Fibroblast of peridontal ligament (primary cell): ENCODE data around the gene DDAH1.
A peak's percentile ranks its signal among the peaks of the same experiment; 100 is the strongest.
"Not testable (repeated sequence)": the region's sequence is repeated elsewhere in the genome, so short reads cannot be mapped to it uniquely, and the experiment has no call there.

Source experiments
- DNase-seq: peaks from one replicate; pipeline ENCODE4 v3.0.0-alpha.2; 2010; ENCODE audit errors: extremely low read depth

Gene DDAH1

GRCh38 chr1:85470130-85470529 is 5.2 kb upstream of the DDAH1 start:
- DNase-seq: not testable (repeated sequence)

DNA sequence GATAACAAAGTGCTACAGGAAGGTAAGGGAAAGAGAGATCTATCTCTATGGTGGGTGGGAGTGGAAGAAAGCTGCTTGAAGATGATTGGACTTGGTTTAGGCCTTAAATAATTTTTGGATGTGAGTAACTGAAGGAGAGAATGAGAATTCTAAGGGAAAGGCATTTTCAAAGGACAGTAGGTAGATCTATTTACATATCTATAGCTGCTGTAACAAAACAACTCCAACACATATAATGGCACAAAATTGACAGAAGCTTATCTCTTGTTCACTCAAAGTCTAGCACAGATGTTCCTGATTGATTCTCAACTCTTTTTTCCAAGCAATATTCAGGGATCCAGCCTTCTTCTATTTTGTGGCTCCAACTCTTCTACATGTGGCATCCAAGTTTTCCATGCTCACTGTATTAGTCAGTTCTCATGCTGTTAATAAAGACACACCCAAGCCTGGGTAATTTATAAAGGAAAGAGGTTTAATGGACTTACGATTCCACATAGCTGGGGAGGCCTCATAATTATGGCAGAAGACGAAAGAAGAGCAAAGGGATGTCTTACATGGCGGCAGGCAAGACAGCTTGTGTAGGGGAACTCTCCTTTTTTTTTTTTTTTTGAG is 3.1 kb upstream of the DDAH1 start:
- no peak for DNase-seq

- no peak for DNase-seq
Measured at GRCh38 chr1:85467036-85467435, 2.1 kb upstream of the DDAH1 start.

- peak; percentile 55 for DNase-seq
Measured at GRCh38 chr1:85465786-85466134, 801 bp upstream of the DDAH1 start.

GRCh38 chr1:85464497-85465098 is 361 bp downstream of the DDAH1 start:
- peak; percentile 60 for DNase-seq

GRCh38 chr1:85463731-85464496 is 1.0 kb downstream of the DDAH1 start:
- peak; percentile 65 for DNase-seq

GRCh38 chr1:85462931-85463649 is 1.9 kb downstream of the DDAH1 start:
- no peak for DNase-seq

DNA sequence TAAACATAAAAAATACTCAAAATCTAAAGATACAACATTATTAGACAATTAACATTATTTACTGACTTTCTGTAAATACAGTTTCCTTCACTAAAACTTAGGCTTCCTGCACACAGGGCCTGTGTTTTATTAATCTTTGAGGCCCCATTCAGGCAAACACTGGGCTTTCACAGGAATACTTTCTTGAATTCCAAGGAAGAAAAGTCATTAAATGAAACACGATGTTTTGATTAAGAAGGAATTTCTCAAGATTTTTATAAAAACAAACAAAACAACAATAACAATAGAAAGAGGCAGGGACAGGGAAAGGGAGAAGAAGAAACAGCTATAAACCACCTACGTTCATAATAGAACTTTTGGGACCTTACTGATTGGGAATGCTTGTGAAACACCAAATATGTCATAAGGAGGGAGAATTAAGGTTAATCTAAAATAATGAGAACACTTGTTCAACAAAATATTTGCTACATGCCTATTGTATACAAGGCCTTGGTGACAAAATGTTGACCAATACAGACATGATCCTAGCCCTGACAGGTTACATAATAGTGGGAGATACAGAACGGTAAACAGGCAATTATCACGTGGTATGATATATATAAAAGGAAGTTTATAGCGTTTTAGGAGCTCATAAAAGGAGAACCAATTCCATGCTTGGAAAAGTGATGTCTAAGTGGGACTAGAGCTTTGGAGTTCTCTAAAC is 3.6 kb downstream of the DDAH1 start:
- DNase-seq: peak; percentile 42

GRCh38 chr1:85460555-85461088 is 4.3 kb downstream of the DDAH1 start:
- DNase-seq: no peak

DNA sequence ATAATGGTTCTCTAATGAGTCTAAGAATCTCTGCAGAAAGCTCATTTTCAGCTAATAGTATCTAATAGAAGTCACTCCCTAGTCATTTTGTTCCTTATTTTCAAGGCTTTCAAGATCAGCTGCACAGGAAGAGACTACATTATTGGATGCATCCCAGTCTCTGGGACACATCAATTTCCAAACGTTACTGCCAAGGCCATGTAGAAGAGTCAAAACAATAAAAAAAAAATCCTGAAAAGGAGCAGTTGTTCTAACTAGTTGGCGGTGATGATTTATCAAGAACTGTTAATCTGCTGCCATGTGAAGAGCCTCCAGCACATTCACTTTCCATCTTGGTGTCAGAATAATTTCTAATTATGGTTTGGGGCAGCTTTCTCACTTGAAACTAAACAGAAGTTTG is 5.7 kb downstream of the DDAH1 start:
- no peak for DNase-seq

GRCh38 chr1:85454214-85454613 is 10.7 kb downstream of the DDAH1 start:
- DNase-seq: no peak

DNA sequence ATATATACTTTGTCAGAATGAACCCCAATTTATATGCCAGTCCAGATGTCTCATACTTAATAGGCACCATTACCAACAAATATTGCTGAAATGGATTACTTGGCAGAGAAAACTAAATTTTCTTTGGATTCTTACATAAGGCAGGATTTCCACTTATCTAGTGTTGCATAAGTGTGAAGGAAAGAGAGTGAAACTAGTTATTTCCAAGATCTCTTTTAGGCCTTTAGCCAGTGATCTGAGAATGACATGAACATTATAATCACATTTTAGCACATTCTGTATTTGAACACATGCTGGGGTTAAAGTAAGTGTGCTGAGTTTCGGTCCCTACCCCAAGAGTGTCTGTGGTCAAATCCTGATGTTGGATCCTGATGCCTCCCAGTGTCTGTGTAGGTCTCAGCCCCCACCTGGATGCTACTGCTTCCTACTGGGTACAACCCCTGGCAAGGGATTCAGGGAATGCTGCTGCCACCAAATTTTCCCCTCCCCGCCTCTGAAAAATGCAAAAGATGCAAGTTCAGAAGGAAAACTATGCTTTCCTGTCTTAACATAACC is 11.2 kb downstream of the DDAH1 start:
- DNase-seq: peak; percentile 47

GRCh38 chr1:85452948-85453347 is 12.0 kb downstream of the DDAH1 start:
- DNase-seq: no peak

- no peak for DNase-seq
Measured at GRCh38 chr1:85451236-85451830, 13.6 kb downstream of the DDAH1 start.

GRCh38 chr1:85450832-85451231 is 14.1 kb downstream of the DDAH1 start:
- DNase-seq: no peak

DNA sequence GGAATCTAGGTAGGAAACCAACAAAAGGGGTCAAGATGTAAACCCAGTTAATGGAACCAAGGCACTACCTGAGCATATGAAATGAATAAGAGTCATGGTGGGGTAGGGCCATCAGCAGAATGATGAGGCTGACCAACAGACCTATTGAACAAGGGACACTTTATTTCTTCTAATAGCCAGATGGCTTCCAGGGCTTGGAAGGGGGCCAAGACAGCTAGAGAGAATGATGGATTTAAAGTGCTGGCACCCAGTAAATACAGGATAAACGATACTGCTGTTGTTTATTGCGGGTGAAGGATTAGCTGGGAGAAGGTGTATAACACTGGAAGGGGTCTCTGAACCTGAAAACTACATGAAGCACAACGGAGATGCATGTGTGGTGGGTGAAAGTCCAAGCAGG is 15.6 kb downstream of the DDAH1 start:
- no peak for DNase-seq

GRCh38 chr1:85448358-85448757 is 16.6 kb downstream of the DDAH1 start:
- DNase-seq: peak; percentile 32

DNA sequence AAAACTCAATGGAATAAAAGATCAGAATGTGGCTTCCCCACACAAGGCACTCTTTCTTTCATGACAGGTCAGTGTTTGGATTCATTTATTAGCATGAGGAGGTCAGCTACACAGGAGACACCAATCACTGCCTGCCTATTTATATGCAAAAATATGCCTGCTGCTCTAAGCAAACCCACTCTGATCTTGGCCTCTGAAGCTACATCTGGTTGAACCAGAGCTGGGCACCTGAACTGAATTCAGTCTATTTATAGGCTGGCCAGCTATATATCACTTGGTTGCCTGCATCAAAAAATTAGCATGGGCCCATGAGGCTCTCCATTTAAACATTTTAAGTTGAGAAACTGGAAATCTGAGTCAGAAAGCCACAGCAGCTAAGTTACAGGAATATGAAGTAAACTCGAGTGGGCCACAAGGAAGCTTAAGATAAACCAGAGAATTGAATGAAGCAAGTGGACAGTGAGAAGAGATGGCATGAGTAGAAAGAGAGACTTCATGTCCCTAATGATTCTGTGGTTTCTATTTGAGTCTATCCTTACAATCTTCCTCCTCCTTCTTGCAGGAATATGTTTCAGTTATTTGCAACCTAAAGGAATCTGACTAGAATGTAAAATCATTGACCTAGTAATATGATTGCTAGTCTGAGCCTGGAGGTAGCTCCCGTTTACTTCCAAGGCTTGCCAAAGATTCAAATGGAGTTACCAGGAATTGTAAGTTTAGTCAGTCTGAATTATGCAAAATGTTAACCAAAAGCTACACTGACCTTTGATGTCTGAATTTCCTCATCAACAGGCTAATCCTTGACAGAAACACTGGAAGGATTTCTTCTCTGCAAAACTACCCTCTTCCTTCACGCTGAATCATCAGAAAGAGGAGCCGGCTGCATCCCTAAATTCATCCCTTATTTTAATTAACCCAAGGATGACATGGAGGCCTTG is 17.7 kb downstream of the DDAH1 start:
- peak; percentile 90 for DNase-seq

DNA sequence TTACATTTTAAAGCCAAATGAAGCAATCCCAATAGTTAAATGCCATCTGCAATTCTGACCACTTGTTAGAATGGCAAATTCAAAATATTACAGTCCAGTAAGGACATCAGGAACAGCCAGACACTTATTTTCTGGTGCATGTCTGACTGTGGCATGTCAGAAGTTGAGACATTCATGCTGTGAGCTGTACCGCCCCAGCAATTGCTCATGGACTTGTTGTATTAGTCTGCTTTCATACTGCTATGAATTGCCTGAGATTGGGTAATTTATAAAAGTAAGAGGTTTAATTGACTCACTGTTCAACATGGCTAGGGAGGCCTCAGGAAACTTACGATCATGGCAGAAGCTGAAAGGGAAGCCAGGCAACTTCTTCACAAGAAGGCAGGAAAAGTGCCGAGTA is 19.1 kb downstream of the DDAH1 start:
- DNase-seq: peak; percentile 64

- no peak for DNase-seq
Measured at GRCh38 chr1:85444381-85444780, 20.6 kb downstream of the DDAH1 start.
